HCT116 (cell line): Measurements from ENCODE around the gene CCDC9B. TPM values are rescaled to one million over a fixed set of nuclear protein-coding genes. Genes with fewer than 3 reads are reported as not detected.

Experiments used
- CBX3 ChIP-seq: IDR thresholded peaks from 2 replicates; pipeline ENCODE4 v1.6.1; 2012; ENCODE audit warnings: low read depth
- CEBPB ChIP-seq: IDR thresholded peaks from 2 replicates; pipeline ENCODE4 v1.6.1; 2012; ENCODE audit warnings: low read depth
- CTCF ChIP-seq, 3 experiments: fragments of 200-600 bp in 1 of 3; sonication (generic) in 1 of 3; IDR thresholded peaks in 2 of 3; conservative IDR thresholded peaks in 1 of 3; 2 replicates each; pipeline ENCODE4 v1.5.1; 2012 to 2017; ENCODE audit warnings: low read depth in 2 of 3, low read length in 2 of 3, antibody characterized with exemption in 1 of 3, borderline replicate concordance in 1 of 3, control low read depth in 1 of 3, mild to moderate bottlenecking in 1 of 3, mixed read lengths in 1 of 3, mixed run types in 1 of 3, moderate library complexity in 1 of 3; ENCODE audit not compliant: insufficient read depth in 1 of 3
- EGR1 ChIP-seq: IDR thresholded peaks from 2 replicates; pipeline ENCODE4 v1.6.1; 2012; ENCODE audit warnings: low read depth
- JUND ChIP-seq: IDR thresholded peaks from 2 replicates; pipeline ENCODE4 v1.6.1; 2012
- MAX ChIP-seq: IDR thresholded peaks from 2 replicates; pipeline ENCODE4 v1.6.1; 2012
- POLR2A ChIP-seq: IDR thresholded peaks from 2 replicates; pipeline ENCODE4 v1.7.0; 2011; ENCODE audit warnings: borderline replicate concordance; ENCODE audit not compliant: insufficient read depth, insufficient read length; ENCODE audit errors: extremely low read depth
- SP1 ChIP-seq: IDR thresholded peaks from 2 replicates; pipeline ENCODE4 v1.6.1; 2012; ENCODE audit warnings: low read depth
- SRF ChIP-seq: IDR thresholded peaks from 2 replicates; pipeline ENCODE4 v1.6.1; 2012; ENCODE audit warnings: low read depth
- ZNF274 ChIP-seq: fragments of 200-500 bp; sonication (Bioruptor generic); IDR thresholded peaks from 2 replicates; pipeline ENCODE4 v1.6.1; 2014; ENCODE audit warnings: mild to moderate bottlenecking, low read depth, low read length, inconsistent platforms
- total RNA-seq: library from RNA; stranded (reverse); gene quantifications from one replicate; pipeline ENCODE4 v1.2.1, GENCODE V29; 2021; ENCODE audit not compliant: unreplicated experiment
- TF ChIP-seq, protein P1 (sequence below): IDR thresholded peaks from 2 replicates; pipeline ENCODE4 v1.6.1; 2012; ENCODE audit warnings: low read depth

Gene CCDC9B
- total RNA-seq, 1 experiment from 2014 or later = 15.6 TPM

DNA sequence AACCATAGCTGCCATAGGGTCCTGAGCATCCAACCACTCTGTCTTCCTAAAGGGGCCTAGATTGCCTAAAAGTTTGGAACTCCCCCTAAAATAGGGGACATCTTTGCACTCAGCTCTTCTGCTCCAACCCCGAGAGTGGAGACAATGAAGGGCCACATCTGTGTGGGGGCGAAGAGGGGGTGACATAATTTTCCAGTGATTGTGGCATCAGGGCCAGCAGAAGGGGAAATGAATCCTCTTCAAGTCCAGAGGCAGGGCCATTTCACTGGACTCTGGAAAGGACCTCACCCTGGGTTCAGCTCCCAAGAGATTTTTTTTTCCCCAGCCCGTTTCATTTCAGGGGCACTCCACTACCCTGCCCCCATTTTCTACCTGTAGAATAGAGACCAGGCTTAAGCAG, 53.2 kb downstream of the CCDC9B start (continued):
- TF ChIP-seq, protein P1, sequence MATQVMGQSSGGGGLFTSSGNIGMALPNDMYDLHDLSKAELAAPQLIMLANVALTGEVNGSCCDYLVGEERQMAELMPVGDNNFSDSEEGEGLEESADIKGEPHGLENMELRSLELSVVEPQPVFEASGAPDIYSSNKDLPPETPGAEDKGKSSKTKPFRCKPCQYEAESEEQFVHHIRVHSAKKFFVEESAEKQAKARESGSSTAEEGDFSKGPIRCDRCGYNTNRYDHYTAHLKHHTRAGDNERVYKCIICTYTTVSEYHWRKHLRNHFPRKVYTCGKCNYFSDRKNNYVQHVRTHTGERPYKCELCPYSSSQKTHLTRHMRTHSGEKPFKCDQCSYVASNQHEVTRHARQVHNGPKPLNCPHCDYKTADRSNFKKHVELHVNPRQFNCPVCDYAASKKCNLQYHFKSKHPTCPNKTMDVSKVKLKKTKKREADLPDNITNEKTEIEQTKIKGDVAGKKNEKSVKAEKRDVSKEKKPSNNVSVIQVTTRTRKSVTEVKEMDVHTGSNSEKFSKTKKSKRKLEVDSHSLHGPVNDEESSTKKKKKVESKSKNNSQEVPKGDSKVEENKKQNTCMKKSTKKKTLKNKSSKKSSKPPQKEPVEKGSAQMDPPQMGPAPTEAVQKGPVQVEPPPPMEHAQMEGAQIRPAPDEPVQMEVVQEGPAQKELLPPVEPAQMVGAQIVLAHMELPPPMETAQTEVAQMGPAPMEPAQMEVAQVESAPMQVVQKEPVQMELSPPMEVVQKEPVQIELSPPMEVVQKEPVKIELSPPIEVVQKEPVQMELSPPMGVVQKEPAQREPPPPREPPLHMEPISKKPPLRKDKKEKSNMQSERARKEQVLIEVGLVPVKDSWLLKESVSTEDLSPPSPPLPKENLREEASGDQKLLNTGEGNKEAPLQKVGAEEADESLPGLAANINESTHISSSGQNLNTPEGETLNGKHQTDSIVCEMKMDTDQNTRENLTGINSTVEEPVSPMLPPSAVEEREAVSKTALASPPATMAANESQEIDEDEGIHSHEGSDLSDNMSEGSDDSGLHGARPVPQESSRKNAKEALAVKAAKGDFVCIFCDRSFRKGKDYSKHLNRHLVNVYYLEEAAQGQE = no peak
- TF ChIP-seq CTCF (IDR thresholded peaks at IDR 0.05 in 2 of 3, conservative IDR thresholded peaks at IDR 0.05 in 1 of 3; ENCODE audit: borderline replicate concordance in 1 of 3, insufficient read depth in 1 of 3, low read depth in 2 of 3, low read length in 2 of 3) = no peak
- no peak for TF ChIP-seq CEBPB
- TF ChIP-seq JUND = no peak
- no peak for TF ChIP-seq POLR2A
- TF ChIP-seq SP1 = no peak
- no peak for TF ChIP-seq SRF
- no peak for TF ChIP-seq ZNF274
- TF ChIP-seq MAX = no peak
- no peak for TF ChIP-seq EGR1
- TF ChIP-seq CBX3 = no peak
- TF ChIP-seq, all 23 proteins: peak for 0
